ENCODE measurements around the gene STEAP1.

DNA sequence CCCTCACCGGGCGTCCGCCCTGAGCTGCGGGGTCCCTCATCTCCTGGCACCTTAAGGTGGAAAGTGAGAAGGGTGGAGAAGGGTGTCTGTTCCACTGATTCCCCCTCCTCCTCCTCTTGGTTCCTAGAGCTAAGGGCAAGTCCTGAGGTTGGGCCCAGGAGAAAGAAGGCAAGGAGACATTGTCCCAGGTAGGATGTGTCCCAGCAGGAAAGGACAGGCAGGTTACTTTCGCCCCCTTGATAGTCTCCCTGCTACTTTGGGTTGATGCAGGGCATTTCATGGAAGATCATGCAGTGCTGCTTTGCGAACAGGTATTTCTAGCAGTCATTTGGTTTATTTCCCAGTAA lies 57.9 kb downstream of the STEAP1 start:
- TF ChIP-seq, protein P1, sequence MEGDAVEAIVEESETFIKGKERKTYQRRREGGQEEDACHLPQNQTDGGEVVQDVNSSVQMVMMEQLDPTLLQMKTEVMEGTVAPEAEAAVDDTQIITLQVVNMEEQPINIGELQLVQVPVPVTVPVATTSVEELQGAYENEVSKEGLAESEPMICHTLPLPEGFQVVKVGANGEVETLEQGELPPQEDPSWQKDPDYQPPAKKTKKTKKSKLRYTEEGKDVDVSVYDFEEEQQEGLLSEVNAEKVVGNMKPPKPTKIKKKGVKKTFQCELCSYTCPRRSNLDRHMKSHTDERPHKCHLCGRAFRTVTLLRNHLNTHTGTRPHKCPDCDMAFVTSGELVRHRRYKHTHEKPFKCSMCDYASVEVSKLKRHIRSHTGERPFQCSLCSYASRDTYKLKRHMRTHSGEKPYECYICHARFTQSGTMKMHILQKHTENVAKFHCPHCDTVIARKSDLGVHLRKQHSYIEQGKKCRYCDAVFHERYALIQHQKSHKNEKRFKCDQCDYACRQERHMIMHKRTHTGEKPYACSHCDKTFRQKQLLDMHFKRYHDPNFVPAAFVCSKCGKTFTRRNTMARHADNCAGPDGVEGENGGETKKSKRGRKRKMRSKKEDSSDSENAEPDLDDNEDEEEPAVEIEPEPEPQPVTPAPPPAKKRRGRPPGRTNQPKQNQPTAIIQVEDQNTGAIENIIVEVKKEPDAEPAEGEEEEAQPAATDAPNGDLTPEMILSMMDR (IDR thresholded peaks at IDR 0.05): no peak
- TF ChIP-seq POLR2AphosphoS5 (IDR thresholded peaks at IDR 0.05) (no peak), POLR2A (IDR thresholded peaks at IDR 0.05) (no peak)
